Right lobe of liver (tissue), 4 donors: Measurements from ENCODE around the gene GPC4.

Experiments
- CTCF ChIP-seq, 4 donors: fragments of 200-600 bp in 3 of 4; fragments of 450-650 bp in 1 of 4; IDR thresholded peaks; one replicate each; pipeline versions ENCODE4 v1.5.1 to v1.8.0; 2016 to 2022; ENCODE audit warnings: antibody characterized with exemption in 4 of 4, mild to moderate bottlenecking in 2 of 4
- POLR2A ChIP-seq: fragments of 450-650 bp; IDR thresholded peaks from one replicate; pipeline ENCODE4 v1.6.1; 2017; ENCODE audit warnings: antibody characterized with exemption, mild to moderate bottlenecking
- donor health status: DM: no; HTN: no; CAD: no.
- donor health status: DM: no; HTN: no; CAD: no.
- donor health status: DM: no; HTN: yes; CAD: no.

GRCh38 chrX:133392671-133393070 lies 22.6 kb downstream of the GPC4 start:
- TF ChIP-seq CTCF (IDR thresholded peaks at IDR 0.05), result no peak
- no peak for TF ChIP-seq POLR2A
